ENCODE results near the gene KRTAP9-9. TPM values are rescaled to one million over a fixed set of nuclear protein-coding genes. Genes with fewer than 3 reads are reported as not detected.
A peak's percentile ranks its signal among the peaks of the same experiment; 100 is the strongest.
"Not testable (repeated sequence)": the region's sequence is repeated elsewhere in the genome, so short reads cannot be mapped to it uniquely, and the experiment has no call there.

The KRTAP9-9 gene
- total RNA-seq (2021) (not detected in 3 replicates), Bru-seq, nascent RNA (not detected)
- long read RNA-seq, experiment 1: 0 reads
- long read RNA-seq, experiment 2: 0 reads
- long read RNA-seq, experiment 3: 0 reads

- TF ChIP-seq ZNF423 (CRISPR knock-in tag; IDR thresholded peaks at IDR 0.05): peak; percentile 45
- H3K27ac Mint-ChIP-seq; H3K4me3 Mint-ChIP-seq; H3K36me3 Mint-ChIP-seq; DNase-seq (ENCODE audit: low spot score); H3K9me3 Mint-ChIP-seq; H3K27me3 Mint-ChIP-seq (ENCODE audit: low read depth); CTCF ChIA-PET; ATAC-seq; POLR2A ChIA-PET; H3K4me1 Mint-ChIP-seq: not testable (repeated sequence)
These were observed at the start of gene KRTAP9-9 for GRCh38 chr17:41255381-41256290. Gene KRTAP9-9, plus strand, starts transcription at chr17:41255384.

GRCh38 chr17:41211845-41212466, 43.2 kb upstream of the KRTAP9-9 start:
- Mint-ChIP-seq H3K27me3 (ENCODE audit: low read depth) (no peaks in the 10 kb centered on the region; the same call in 1 of the 2 replicates), H3K9me3 (peaks cover 26% of the 10 kb centered on the region), H3K4me3 (no peak overlapping the region), H3K27ac (no peak overlapping the region), H3K4me1 (no peaks in the 10 kb centered on the region), H3K36me3 (peaks cover 13% of the 10 kb centered on the region)
- ChIA-PET POLR2A (interaction anchor here (0.7 kb wide), 1 partner anchor 206 kb away, joined by 3 read pairs; no protein-coding TSS in a partner anchor), CTCF (no interaction called here)
- TF ChIP-seq MYBL2 (CRISPR knock-in tag; IDR thresholded peaks at IDR 0.05) (no peak), ZBTB21 (CRISPR knock-in tag; IDR thresholded peaks at IDR 0.05; ENCODE audit: borderline replicate concordance) (no peak), ZNF671 (CRISPR knock-in tag; IDR thresholded peaks at IDR 0.05) (no peak), PRRX2 (CRISPR knock-in tag; IDR thresholded peaks at IDR 0.05) (no peak), ZSCAN18 (CRISPR knock-in tag; IDR thresholded peaks at IDR 0.05) (no peak), ZNF425 (CRISPR knock-in tag; conservative IDR thresholded peaks at IDR 0.05) (no peak), EMX1 (CRISPR knock-in tag; IDR thresholded peaks at IDR 0.05) (no peak), CBFB (CRISPR knock-in tag; IDR thresholded peaks at IDR 0.05; ENCODE audit: low read depth) (no peak), ATF6 (CRISPR knock-in tag; IDR thresholded peaks at IDR 0.05) (no peak), ZBTB43 (CRISPR knock-in tag; IDR thresholded peaks at IDR 0.05) (no peak), JAZF1 (CRISPR knock-in tag; IDR thresholded peaks at IDR 0.05) (no peak), GABPB1 (CRISPR knock-in tag; IDR thresholded peaks at IDR 0.05) (no peak)
- no peak for ATAC-seq
- DNase-seq (ENCODE audit: low spot score): no peak

Data from WTC11 (cell line).